Stimulated activated CD4-positive, alpha-beta T cell treated with anti-CD3 and anti-CD28 coated beads, Interleukin-15, amount 100 ng/mL, for 1 hour (primary cell): ENCODE measurements around the gene MYOF.
"Not testable (repeated sequence)": the region's sequence is repeated elsewhere in the genome, so short reads cannot be mapped to it uniquely, and the experiment has no call there.

Experiments
- DNase-seq, 2 donors: peaks; one replicate each; pipeline ENCODE4 v3.0.0-alpha.2; 2020; ENCODE audit warnings: low read depth in 1 of 2, low spot score in 1 of 2

Gene MYOF

GRCh38 chr10:93300288-93300917 lies 181.7 kb downstream of the MYOF start:
- no peak for DNase-seq

GRCh38 chr10:93299606-93300287 lies 182.4 kb downstream of the MYOF start:
- no peak for DNase-seq

- DNase-seq, result no peak
These were observed 182.9 kb downstream of the MYOF start for GRCh38 chr10:93299195-93299594.

- DNase-seq, result no peak
These were observed 186.0 kb downstream of the MYOF start for GRCh38 chr10:93296151-93296550.

GRCh38 chr10:93293999-93294398 lies 188.1 kb downstream of the MYOF start:
- DNase-seq, result no peak

- no peak for DNase-seq
These were observed 191.3 kb downstream of the MYOF start for GRCh38 chr10:93290661-93291354.

- DNase-seq, result peak in 1 of 2 donors; percentile 21
These were observed 193.2 kb downstream of the MYOF start for GRCh38 chr10:93288679-93289634.

GRCh38 chr10:93287775-93288174 lies 194.4 kb downstream of the MYOF start:
- no peak for DNase-seq

GRCh38 chr10:93284246-93284645 lies 197.9 kb downstream of the MYOF start:
- DNase-seq, result not testable (repeated sequence)

GRCh38 chr10:93281367-93281720 lies 200.8 kb downstream of the MYOF start:
- no peak for DNase-seq

- no peak for DNase-seq
These were observed 201.3 kb downstream of the MYOF start for GRCh38 chr10:93280699-93281366.

GRCh38 chr10:93280121-93280698 lies 201.9 kb downstream of the MYOF start:
- no peak for DNase-seq

GRCh38 chr10:93277360-93277759 lies 204.8 kb downstream of the MYOF start:
- DNase-seq, result no peak

GRCh38 chr10:93274419-93274818 lies 207.7 kb downstream of the MYOF start:
- no peak for DNase-seq

GRCh38 chr10:93272884-93273675 lies 209.1 kb downstream of the MYOF start:
- DNase-seq, result no peak

- no peak for DNase-seq
These were observed 210.8 kb downstream of the MYOF start for GRCh38 chr10:93271347-93271746.

GRCh38 chr10:93269281-93269680 lies 212.9 kb downstream of the MYOF start:
- no peak for DNase-seq

- no peak for DNase-seq
These were observed 214.1 kb downstream of the MYOF start for GRCh38 chr10:93268021-93268420.

GRCh38 chr10:93267521-93267920 lies 214.6 kb downstream of the MYOF start:
- DNase-seq, result no peak

- DNase-seq, result no peak
These were observed 215.3 kb downstream of the MYOF start for GRCh38 chr10:93266858-93267257.
